GM18867 (cell line): Measurements from ENCODE around the gene PIK3C2G.
"Not testable (repeated sequence)": the region's sequence is repeated elsewhere in the genome, so short reads cannot be mapped to it uniquely, and the experiment has no call there.

Experiments
- ATAC-seq: cut with Tn5 transposase; IDR thresholded peaks from one replicate; pipeline ENCODE4 v1.9.1; 2021; ENCODE audit warnings: mild to moderate bottlenecking, moderate library complexity; ENCODE audit not compliant: unreplicated experiment

Gene PIK3C2G, protein sequence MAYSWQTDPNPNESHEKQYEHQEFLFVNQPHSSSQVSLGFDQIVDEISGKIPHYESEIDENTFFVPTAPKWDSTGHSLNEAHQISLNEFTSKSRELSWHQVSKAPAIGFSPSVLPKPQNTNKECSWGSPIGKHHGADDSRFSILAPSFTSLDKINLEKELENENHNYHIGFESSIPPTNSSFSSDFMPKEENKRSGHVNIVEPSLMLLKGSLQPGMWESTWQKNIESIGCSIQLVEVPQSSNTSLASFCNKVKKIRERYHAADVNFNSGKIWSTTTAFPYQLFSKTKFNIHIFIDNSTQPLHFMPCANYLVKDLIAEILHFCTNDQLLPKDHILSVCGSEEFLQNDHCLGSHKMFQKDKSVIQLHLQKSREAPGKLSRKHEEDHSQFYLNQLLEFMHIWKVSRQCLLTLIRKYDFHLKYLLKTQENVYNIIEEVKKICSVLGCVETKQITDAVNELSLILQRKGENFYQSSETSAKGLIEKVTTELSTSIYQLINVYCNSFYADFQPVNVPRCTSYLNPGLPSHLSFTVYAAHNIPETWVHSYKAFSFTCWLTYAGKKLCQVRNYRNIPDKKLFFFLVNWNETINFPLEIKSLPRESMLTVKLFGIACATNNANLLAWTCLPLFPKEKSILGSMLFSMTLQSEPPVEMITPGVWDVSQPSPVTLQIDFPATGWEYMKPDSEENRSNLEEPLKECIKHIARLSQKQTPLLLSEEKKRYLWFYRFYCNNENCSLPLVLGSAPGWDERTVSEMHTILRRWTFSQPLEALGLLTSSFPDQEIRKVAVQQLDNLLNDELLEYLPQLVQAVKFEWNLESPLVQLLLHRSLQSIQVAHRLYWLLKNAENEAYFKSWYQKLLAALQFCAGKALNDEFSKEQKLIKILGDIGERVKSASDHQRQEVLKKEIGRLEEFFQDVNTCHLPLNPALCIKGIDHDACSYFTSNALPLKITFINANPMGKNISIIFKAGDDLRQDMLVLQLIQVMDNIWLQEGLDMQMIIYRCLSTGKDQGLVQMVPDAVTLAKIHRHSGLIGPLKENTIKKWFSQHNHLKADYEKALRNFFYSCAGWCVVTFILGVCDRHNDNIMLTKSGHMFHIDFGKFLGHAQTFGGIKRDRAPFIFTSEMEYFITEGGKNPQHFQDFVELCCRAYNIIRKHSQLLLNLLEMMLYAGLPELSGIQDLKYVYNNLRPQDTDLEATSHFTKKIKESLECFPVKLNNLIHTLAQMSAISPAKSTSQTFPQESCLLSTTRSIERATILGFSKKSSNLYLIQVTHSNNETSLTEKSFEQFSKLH (N-terminal part only)

DNA sequence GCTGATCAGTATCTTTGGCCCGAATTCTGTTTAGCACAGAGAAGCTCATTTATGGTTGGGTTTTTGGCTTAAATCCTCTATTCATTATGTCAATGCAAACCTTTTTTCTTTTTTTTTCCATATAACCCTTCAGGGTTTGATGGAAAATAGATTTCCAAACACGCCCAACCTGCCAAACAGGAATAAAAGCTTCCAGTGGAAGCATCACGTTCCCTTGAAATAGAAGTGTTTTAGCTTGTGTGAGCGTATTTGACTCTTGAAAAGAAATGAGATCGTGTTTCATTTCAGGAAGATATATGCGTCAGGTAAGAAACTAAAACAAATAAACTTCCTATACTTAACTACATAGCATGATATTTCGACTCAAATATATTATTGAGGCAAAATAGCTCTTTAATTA is at the start of gene PIK3C2G:
TSS of gene PIK3C2G (plus strand) at position 246 of the 400 bp plus-strand sequence. CDS start 20,564 bp downstream, outside the sequence.
- ATAC-seq, result no peak

- no peak for ATAC-seq
Observed at GRCh38 chr12:18217966-18218365, 43.4 kb upstream of the PIK3C2G start.

DNA sequence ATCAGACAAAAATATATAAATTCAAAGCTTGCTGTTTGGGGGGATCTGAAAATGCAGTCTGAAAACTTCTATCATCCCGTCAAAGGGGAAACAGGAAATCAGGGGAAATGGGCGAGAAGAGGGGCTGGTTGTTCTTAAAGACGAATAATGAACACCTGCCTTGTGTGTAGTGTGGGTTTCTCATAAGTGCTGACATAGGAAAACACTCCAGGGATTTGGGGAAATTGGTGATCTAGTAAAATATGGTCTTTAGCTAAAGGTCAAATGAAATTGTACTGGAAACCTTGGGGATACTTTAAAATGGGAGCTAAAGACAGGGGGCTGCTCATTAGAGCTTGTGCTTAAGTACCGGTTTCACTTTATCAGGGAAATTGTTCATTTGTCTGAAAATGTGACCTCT is 39.6 kb upstream of the PIK3C2G start:
- ATAC-seq, result no peak

DNA sequence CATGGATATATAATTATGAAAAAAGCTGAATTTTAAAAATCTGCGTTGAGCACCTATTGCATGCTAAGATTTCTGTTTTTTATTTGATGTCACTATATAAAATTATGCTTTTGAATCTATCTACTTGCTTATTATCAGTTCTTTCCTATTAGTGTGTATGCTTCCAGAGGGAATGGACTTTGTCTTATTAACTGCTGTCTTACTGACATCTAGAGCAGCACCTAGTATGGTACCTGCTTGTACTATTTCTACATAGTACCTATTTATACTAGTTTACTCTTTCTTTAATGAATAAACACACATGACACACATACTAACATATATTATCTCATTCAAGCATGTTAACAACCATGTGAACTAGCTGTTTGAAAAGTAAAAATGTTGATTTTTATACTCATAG is 38.6 kb upstream of the PIK3C2G start:
- ATAC-seq, result no peak

DNA sequence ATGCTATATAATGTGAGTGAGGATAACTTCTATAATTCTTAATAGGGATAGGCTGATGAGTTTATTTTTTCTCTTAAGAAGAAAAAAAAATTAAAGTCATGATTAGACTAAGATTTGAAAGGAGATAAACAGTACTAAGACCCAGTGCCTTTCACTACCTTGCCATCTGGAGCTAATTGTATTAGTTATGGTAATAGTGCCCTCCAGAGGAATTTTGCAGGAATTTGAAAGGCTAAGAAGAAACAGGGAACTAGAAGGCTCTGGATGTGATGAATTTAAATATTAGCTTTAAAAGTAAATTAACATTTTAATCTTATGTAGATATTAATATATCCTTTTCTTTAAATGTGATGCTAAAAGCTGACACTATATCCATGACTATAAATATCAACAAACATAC is 36.6 kb upstream of the PIK3C2G start:
- ATAC-seq, result peak; percentile 48

- no peak for ATAC-seq
Observed at GRCh38 chr12:18239526-18239925, 21.8 kb upstream of the PIK3C2G start.

DNA sequence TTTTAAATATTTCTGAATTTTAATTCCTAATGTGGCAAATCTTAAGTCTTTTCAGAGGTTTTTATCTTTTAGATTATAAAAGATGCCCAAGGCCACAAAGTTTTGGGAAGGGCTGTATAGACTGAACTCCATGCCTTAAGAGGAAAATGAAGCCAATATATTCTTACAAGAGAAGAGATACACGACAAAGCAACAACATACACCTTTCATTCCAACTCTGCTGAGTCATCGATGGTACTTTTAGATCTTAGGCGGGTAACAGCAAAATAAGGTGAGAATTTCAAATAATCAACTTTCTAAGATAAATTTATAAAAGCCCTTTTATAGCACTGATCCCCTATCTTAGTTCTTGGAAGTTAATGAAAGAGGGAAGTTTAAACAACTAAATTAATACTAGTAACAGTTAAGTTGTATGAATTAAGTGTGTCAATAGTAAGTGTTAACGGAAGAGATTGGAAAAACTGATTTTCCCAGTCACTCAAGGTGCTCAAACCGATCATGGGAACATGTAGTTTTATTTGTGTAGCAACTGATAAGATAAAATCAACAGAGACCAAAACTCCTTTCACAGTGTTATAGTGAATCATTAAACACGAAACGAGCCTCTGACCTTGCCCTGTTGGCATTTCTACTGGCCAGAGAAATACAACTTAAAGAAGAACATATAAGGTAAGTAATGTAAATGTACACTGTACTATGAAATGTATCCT is 18.8 kb upstream of the PIK3C2G start:
- no peak for ATAC-seq

DNA sequence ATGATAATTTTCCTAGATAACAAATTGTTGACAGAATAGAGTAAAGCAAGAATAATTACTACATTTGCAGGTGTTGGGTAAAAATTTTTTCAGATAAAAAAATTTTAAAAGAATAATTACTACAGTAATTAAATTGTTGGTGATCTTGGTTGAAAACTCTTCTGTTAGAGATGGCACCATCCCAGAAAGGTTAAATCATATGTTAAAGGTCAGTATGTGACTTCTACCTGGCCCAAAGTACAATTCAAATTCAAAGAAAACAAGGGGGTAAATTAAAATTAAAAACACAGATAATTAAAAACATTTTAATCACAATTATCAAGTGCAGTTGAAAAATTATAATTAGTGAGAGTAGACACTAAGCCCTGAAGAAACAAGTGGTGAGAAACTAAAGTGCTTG is 18.1 kb upstream of the PIK3C2G start:
- no peak for ATAC-seq

GRCh38 chr12:18246066-18246465 is 15.3 kb upstream of the PIK3C2G start:
- no peak for ATAC-seq

GRCh38 chr12:18250313-18250916 is 10.9 kb upstream of the PIK3C2G start:
- ATAC-seq, result peak; percentile 49

- no peak for ATAC-seq
Observed at GRCh38 chr12:18254081-18254480, 7.2 kb upstream of the PIK3C2G start.

DNA sequence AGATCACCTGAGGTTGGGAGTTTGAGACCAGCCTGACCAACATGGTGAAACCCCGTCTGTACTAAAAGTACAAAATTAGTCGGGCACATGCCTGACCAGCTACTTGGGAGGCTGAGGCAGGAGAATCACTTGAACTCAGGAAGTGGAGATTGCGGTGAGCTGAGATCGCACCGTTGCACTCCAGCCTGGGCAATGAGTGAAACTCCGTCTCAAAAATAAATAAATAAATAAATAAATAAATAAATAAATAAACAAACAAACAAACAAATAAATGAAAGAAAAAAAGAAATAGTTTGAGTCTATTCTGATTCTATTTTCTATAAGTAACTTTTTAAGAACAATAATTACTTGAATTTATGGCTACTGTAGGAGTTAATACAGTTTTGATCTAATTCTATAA is 6.3 kb upstream of the PIK3C2G start:
- not testable (repeated sequence) for ATAC-seq

- ATAC-seq, result no peak
Observed at GRCh38 chr12:18257251-18257650, 4.1 kb upstream of the PIK3C2G start.

- no peak for ATAC-seq
Observed at GRCh38 chr12:18258929-18259328, 2.4 kb upstream of the PIK3C2G start.

GRCh38 chr12:18259906-18260682 is 1.2 kb upstream of the PIK3C2G start:
- no peak for ATAC-seq

DNA sequence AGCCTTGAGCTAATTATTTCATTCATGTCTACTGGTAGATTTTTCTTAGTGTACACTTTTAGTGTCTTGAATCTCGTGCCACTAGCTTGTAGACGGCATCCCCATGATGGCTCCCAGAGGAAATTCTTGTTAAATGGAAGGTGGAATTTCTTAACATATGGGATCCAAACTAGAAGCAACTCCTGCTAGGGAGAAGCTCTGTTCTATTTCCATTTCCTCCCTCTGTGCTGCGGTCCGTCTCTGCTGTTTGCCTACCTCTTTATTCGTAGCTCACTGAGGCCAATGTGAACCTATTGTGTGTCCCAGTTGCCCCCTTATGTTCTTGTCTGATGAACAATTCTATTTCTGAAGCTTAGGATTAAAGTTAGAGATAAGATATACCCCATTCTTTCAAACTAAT is 588 bp downstream of the PIK3C2G start:
- ATAC-seq, result no peak

- ATAC-seq, result no peak
Observed at GRCh38 chr12:18262514-18262913, 1.2 kb downstream of the PIK3C2G start.

GRCh38 chr12:18264581-18265075 is 3.3 kb downstream of the PIK3C2G start:
- ATAC-seq, result no peak
